NCI-H460 (cell line): ENCODE data around the gene TTC28. TPM values are rescaled to one million over a fixed set of nuclear protein-coding genes. Genes with fewer than 3 reads are reported as not detected.
A peak's percentile ranks its signal among the peaks of the same experiment; 100 is the strongest.
"Not testable (repeated sequence)": the region's sequence is repeated elsewhere in the genome, so short reads cannot be mapped to it uniquely, and the experiment has no call there.

Experiments
- DNase-seq: peaks from one replicate; pipeline ENCODE4 v3.0.0-alpha.2; 2016; ENCODE audit warnings: low read depth; ENCODE audit errors: extremely low read depth
- total RNA-seq: library from RNA; depleted of rRNA; stranded (reverse); fragments of >200 nt; shearing (Covaris generic); gene quantifications from 2 replicates; pipeline ENCODE4 v1.2.3, GENCODE V29; 2014

TTC28 gene
- total RNA-seq, 1 experiment from 2014 or later = 6.6 TPM

DNA sequence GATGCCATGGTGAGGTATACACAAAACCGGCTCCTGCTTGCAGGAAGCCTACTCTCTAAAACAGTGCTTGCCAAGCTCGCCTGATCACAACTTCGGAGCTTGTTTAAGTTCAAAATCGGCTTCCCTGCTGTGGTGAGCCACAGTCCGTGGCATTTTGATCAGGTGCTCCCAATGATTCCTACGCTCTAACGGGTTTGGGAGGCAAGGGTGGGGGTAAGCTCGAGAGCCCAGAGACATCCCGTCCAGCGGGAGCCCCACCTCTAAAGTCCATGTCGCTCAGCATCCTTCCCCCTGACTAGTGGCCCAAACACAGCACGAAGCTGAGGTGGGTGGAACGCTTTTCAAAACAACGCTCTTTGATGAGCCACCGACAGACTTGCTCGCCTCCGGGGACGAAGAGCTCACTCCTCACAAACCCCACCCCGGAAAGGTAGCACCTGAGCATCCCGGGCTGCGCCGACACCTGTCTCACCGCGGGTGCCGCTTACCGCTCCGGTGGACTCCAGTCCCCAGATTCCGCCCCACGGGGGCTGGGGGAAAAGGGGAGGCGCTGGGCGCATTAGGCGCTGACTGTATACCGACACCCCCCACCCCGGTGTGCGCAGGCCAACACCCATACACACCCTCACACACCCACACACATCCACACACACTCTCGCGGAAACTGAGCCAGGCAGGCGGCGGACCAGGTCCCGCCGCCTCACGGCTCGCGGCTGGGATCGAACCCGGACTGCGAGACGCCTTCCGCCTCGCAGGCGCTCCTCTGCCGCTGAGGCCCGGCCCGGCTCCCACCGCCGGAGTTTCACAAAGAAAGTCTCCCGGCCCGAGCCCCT is 646 bp downstream of the TTC28 start:
- DNase-seq = not testable (repeated sequence)

- not testable (repeated sequence) for DNase-seq
Measured at GRCh38 chr22:28678170-28678569, 1.5 kb downstream of the TTC28 start.

DNA sequence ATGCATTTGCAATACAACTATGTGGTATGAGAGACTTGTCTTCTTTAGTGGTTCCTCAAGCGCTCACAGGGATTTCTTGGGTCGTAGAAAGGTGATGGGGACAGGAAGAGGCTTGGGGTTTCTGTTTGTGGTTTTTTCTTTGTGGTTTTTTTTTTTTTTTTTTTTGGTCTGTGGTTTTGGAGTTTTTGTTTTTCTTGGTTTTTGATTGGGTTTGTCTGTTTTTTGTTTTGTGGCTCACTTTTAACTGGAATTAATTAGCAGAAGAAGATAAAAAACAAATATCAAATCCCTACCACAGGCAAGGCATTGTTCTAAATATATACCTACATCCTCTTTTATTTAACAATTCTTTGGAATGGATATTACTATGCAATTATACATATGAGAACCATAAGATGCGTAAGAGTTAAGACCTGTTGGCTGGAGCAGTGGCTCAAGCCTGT is 5.5 kb downstream of the TTC28 start:
- DNase-seq = no peak

GRCh38 chr22:28670756-28671155 is 8.9 kb downstream of the TTC28 start:
- DNase-seq = no peak

GRCh38 chr22:28670161-28670560 is 9.5 kb downstream of the TTC28 start:
- no peak for DNase-seq

DNA sequence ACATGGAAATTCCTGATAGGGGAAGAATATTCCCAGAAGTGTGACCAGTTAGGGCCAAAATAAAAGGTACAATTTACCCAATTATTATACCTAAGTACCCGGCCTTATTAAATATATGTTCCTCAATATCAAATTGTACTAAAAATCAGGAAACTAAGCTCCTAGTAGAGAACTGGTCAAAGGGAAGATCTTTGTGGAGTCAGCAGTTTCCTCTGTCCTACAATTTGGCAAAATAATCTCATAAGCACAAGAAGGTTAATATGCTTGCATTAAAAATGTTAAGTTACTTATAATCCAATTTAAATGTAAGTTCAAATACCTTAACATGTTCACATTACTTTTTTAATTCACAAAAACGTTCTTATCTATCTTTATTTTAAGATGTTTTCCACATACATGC is 10.3 kb downstream of the TTC28 start:
- no peak for DNase-seq

GRCh38 chr22:28663569-28663942 is 16.1 kb downstream of the TTC28 start:
- DNase-seq = not testable (repeated sequence)

GRCh38 chr22:28658448-28658847 is 21.2 kb downstream of the TTC28 start:
- no peak for DNase-seq

GRCh38 chr22:28656181-28656580 is 23.5 kb downstream of the TTC28 start:
- DNase-seq = no peak

DNA sequence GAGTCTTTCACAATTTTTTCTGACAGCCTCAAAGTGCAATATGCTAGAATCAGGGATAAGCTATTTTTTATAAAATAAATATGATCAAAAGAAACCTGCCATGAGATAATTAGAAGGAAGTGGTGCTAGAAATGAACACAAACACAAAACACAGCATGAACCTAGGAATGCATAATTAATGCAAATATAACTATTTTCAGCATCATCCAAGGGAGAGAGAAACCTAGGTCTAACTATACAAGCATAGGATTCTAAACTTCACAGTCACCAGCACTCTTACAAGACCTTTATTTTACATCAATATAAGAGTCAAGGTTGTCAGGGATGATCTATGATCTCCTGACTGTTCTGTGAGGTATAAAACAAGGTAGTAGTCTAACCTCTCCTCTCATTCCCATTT is 29.2 kb downstream of the TTC28 start:
- DNase-seq = no peak

DNA sequence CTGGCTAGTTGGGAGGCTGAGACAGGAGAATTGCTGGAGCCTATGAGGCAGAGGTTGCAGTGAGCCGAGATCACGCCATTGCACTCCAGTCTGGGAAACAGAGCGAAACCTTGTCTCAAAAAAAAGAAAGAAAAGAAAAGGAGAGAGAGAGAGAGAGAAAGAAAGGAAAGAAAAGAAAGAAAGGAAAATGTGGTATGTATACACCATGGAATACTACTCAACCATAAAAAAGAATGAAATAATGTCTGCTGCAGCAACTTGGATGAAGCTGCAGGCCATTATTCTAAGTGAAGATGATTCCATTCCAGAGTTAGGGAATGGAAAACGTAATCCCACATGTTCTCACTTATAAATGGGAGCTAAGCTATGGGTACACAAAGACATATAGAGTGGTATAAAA is 30.8 kb downstream of the TTC28 start:
- no peak for DNase-seq

GRCh38 chr22:28647216-28647615 is 32.4 kb downstream of the TTC28 start:
- DNase-seq = no peak

DNA sequence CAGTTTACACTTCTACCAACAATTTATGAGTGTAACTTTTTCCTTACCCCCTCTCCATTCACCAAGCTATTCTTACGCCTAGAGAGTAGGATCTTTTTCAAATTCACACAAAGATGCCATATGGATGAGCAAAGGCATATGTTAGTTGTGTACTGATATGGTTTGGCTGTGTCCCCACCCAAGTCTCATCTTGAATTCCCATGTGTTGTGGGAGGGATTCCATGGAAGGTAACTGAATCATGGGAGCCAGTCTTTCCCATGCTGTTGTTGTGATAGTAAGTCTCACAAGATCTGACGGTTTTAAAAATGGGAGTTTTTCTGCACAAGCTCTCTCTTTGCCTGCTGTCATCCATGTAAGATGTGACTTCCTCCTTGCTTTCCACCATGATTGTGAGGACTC is 40.3 kb downstream of the TTC28 start:
- no peak for DNase-seq

GRCh38 chr22:28637225-28637624 is 42.4 kb downstream of the TTC28 start:
- no peak for DNase-seq

DNA sequence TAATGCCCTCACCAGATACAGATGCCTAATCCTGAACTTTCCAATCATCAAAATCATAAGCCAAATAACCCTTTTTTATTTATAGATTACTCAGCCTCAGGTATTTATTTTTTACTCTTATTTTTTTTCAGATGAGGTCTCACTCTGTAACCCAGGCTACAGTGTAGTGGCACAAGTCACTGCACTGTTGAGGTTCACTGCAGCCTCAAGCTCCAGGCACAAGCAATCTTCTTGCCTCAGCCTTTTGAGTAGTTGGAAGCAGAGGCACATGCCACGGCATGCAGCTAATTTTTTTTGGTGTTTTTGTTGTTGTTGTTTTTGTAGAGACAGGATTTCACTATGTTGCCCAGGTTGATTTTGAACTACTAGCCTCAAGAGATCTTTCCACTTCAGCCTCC is 49.5 kb downstream of the TTC28 start:
- no peak for DNase-seq

DNA sequence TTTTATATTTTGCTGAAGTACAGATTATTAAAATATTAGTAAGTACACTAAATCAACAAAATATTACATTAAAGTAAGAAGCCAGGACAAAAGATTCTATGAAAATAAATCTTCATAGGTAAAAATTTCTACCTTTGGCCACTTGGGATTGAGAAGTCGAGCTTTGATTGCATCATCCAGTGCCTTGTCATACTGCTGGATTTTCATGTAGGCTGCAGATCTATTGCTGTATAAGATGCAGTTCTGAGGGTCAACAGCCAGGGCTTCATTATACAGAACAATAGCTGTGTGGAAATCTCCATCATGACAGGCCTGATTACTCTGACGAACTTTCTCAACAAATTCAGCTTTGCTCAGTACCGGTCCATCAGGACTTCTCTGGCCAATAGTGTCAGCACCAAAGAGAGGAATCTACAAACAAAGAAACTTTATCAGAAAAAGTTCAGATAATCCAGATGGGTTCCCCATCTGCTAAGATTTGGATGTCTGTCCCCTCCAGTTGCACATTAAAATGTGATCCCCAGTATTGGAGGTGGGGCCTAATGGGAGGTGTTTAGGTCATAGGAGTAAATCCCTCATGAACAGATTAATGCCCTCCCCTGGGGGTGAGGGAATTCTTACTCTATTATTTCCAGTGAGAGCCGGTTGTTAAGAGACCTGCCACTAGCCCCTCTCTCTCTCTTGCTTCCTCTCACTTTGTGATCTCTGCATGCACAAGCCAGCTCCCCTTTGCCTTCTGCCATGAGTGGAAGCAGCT is 50.0 kb downstream of the TTC28 start:
- DNase-seq = peak; percentile 15

- DNase-seq = no peak
Measured at GRCh38 chr22:28628766-28629165, 50.9 kb downstream of the TTC28 start.

GRCh38 chr22:28627791-28628190 is 51.8 kb downstream of the TTC28 start:
- no peak for DNase-seq

DNA sequence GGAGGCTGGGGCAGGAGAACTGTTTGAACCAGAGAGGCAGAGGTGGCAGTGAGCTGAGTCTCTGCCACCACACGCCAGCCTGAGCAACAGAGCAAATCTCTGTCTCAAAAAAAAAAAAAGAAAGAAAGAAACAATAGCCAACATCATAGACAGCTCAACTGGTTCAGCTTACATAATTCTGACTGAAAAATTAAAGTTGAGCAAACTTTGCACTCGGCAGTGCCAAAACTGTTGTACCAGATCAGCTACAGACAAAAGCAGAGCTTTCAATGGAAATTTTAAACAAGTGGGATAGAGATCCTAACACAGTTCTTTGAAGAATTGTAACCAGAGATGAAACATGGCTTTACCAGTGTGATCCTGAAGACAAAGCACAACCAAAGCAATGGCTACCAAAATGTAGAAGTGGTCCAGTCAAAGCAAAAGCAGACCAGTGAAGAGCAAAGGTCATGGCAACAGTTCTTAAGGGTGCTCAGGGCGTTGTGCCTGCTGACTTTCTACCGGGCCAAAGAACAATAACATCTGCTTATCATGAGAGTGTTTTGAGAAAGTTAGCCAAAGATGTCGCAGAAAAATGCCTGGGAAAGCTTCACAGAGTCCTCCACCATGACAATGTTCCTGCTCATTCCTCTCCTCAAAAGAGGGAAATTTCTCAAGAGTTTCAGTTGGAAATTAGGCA is 59.3 kb downstream of the TTC28 start:
- DNase-seq = no peak

- DNase-seq = no peak
Measured at GRCh38 chr22:28619236-28619635, 60.4 kb downstream of the TTC28 start.

GRCh38 chr22:28615423-28615822 is 64.2 kb downstream of the TTC28 start:
- DNase-seq = not testable (repeated sequence)
